D341Med (cell line): Measurements from ENCODE around the gene GAPT.

Source experiments
- DNase-seq: peaks from one replicate; pipeline ENCODE4 v3.0.0; 2012; ENCODE audit warnings: low spot score

GAPT gene

GRCh38 chr5:58462154-58462553 lies 29.1 kb upstream of the GAPT start:
- no peak for DNase-seq

GRCh38 chr5:58462623-58463230 lies 28.5 kb upstream of the GAPT start:
- DNase-seq: peak; percentile 22

GRCh38 chr5:58466939-58467338 lies 24.3 kb upstream of the GAPT start:
- DNase-seq: no peak

- no peak for DNase-seq
Measured at GRCh38 chr5:58469896-58470295, 21.3 kb upstream of the GAPT start.

- DNase-seq: no peak
Measured at GRCh38 chr5:58475404-58475803, 15.8 kb upstream of the GAPT start.

GRCh38 chr5:58477760-58478376 lies 13.4 kb upstream of the GAPT start:
- no peak for DNase-seq

- DNase-seq: no peak
Measured at GRCh38 chr5:58481066-58481676, 10.1 kb upstream of the GAPT start.

- DNase-seq: no peak
Measured at GRCh38 chr5:58481828-58482227, 9.4 kb upstream of the GAPT start.

- no peak for DNase-seq
Measured at GRCh38 chr5:58482536-58482935, 8.7 kb upstream of the GAPT start.

- no peak for DNase-seq
Measured at GRCh38 chr5:58484505-58484904, 6.7 kb upstream of the GAPT start.

GRCh38 chr5:58486290-58486689 lies 4.9 kb upstream of the GAPT start:
- no peak for DNase-seq

GRCh38 chr5:58490402-58491050 lies 709 bp upstream of the GAPT start:
- DNase-seq: no peak

- DNase-seq: no peak
Measured at GRCh38 chr5:58493141-58493540, 1.9 kb downstream of the GAPT start.

GRCh38 chr5:58496488-58496887 lies 5.3 kb downstream of the GAPT start:
- no peak for DNase-seq

GRCh38 chr5:58497386-58497785 lies 6.2 kb downstream of the GAPT start:
- DNase-seq: no peak

- DNase-seq: no peak
Measured at GRCh38 chr5:58497921-58498320, 6.7 kb downstream of the GAPT start.

GRCh38 chr5:58498340-58498942 lies 7.2 kb downstream of the GAPT start:
- peak; percentile 46 for DNase-seq

- DNase-seq: no peak
Measured at GRCh38 chr5:58499231-58499630, 8.0 kb downstream of the GAPT start.

GRCh38 chr5:58499941-58500340 lies 8.7 kb downstream of the GAPT start:
- no peak for DNase-seq

GRCh38 chr5:58501778-58502417 lies 10.7 kb downstream of the GAPT start:
- peak; percentile 29 for DNase-seq

GRCh38 chr5:58503390-58504046 lies 12.3 kb downstream of the GAPT start:
- no peak for DNase-seq

GRCh38 chr5:58504766-58505165 lies 13.5 kb downstream of the GAPT start:
- DNase-seq: no peak
